Measurements from ENCODE around the gene GBP2.
"Not testable (repeated sequence)": the region's sequence is repeated elsewhere in the genome, so short reads cannot be mapped to it uniquely, and the experiment has no call there.

The GBP2 gene

GRCh38 chr1:89095737-89096136 is 30.2 kb downstream of the GBP2 start:
- Histone ChIP-seq H2AFZ (ENCODE audit: low read length, unreplicated experiment) (no peak overlapping the region), H3K27ac (ENCODE audit: low read depth, low read length) (no peak overlapping the region), H3K4me1 (ENCODE audit: control insufficient read depth, insufficient read depth, low read length, unreplicated experiment) (no peaks in the 10 kb centered on the region), H3K36me3 (ENCODE audit: insufficient read depth, low read length) (no peaks in the 10 kb centered on the region), H3K79me2 (ENCODE audit: control insufficient read depth, insufficient read depth, low read length, unreplicated experiment) (no peaks in the 10 kb centered on the region), H3K4me3 (ENCODE audit: low read depth, low read length) (no peak overlapping the region), H3K27me3 (ENCODE audit: insufficient read depth, low read length) (no peaks in the 10 kb centered on the region)

GRCh38 chr1:89089962-89090361 is 36.0 kb downstream of the GBP2 start:
- Histone ChIP-seq H3K4me3 (ENCODE audit: low read depth, low read length) (no peak overlapping the region), H3K27ac (ENCODE audit: low read depth, low read length) (no peak overlapping the region), H3K27me3 (ENCODE audit: insufficient read depth, low read length) (no peaks in the 10 kb centered on the region), H3K4me1 (ENCODE audit: control insufficient read depth, insufficient read depth, low read length, unreplicated experiment) (no peaks in the 10 kb centered on the region), H3K36me3 (ENCODE audit: insufficient read depth, low read length) (no peaks in the 10 kb centered on the region), H2AFZ (ENCODE audit: low read length, unreplicated experiment) (no peak overlapping the region), H3K79me2 (ENCODE audit: control insufficient read depth, insufficient read depth, low read length, unreplicated experiment) (no peaks in the 10 kb centered on the region)

GRCh38 chr1:89088572-89088971 is 37.3 kb downstream of the GBP2 start:
- H3K36me3 ChIP-seq (ENCODE audit: insufficient read depth, low read length): no peaks in the 10 kb centered on the region
- H3K27ac ChIP-seq (ENCODE audit: low read depth, low read length): no peak overlapping the region
- H3K4me1 ChIP-seq (ENCODE audit: control insufficient read depth, insufficient read depth, low read length, unreplicated experiment): no peaks in the 10 kb centered on the region
- no peak overlapping the region for H2AFZ ChIP-seq (ENCODE audit: low read length, unreplicated experiment)
- no peaks in the 10 kb centered on the region for H3K79me2 ChIP-seq (ENCODE audit: control insufficient read depth, insufficient read depth, low read length, unreplicated experiment)
- H3K4me3 ChIP-seq (ENCODE audit: low read depth, low read length): no peak overlapping the region
- H3K27me3 ChIP-seq (ENCODE audit: insufficient read depth, low read length): no peaks in the 10 kb centered on the region

- no peak overlapping the region for H2AFZ ChIP-seq (ENCODE audit: low read length, unreplicated experiment)
- H3K27ac ChIP-seq (ENCODE audit: low read depth, low read length): no peak overlapping the region
- H3K79me2 ChIP-seq (ENCODE audit: control insufficient read depth, insufficient read depth, low read length, unreplicated experiment): no peaks in the 10 kb centered on the region
- H3K4me3 ChIP-seq (ENCODE audit: low read depth, low read length): no peak overlapping the region
- H3K36me3 ChIP-seq (ENCODE audit: insufficient read depth, low read length): no peaks in the 10 kb centered on the region
- no peaks in the 10 kb centered on the region for H3K27me3 ChIP-seq (ENCODE audit: insufficient read depth, low read length)
- no peaks in the 10 kb centered on the region for H3K4me1 ChIP-seq (ENCODE audit: control insufficient read depth, insufficient read depth, low read length, unreplicated experiment)
Observed at GRCh38 chr1:89087241-89087640, 38.7 kb downstream of the GBP2 start.

- Histone ChIP-seq H3K27me3 (ENCODE audit: insufficient read depth, low read length) (no peaks in the 10 kb centered on the region), H3K4me1 (ENCODE audit: control insufficient read depth, insufficient read depth, low read length, unreplicated experiment) (no peaks in the 10 kb centered on the region), H2AFZ (ENCODE audit: low read length, unreplicated experiment) (no peak overlapping the region), H3K4me3 (ENCODE audit: low read depth, low read length) (no peak overlapping the region), H3K79me2 (ENCODE audit: control insufficient read depth, insufficient read depth, low read length, unreplicated experiment) (no peaks in the 10 kb centered on the region), H3K36me3 (ENCODE audit: insufficient read depth, low read length) (no peaks in the 10 kb centered on the region), H3K27ac (ENCODE audit: low read depth, low read length) (no peak overlapping the region)
Observed at GRCh38 chr1:89085781-89086180, 40.1 kb downstream of the GBP2 start.

GRCh38 chr1:89081005-89081404 is 44.9 kb downstream of the GBP2 start:
- Histone ChIP-seq H3K27me3 (ENCODE audit: insufficient read depth, low read length) (no peaks in the 10 kb centered on the region), H3K4me3 (ENCODE audit: low read depth, low read length) (no peak overlapping the region), H3K4me1 (ENCODE audit: control insufficient read depth, insufficient read depth, low read length, unreplicated experiment) (no peaks in the 10 kb centered on the region), H3K27ac (ENCODE audit: low read depth, low read length) (no peak overlapping the region), H2AFZ (ENCODE audit: low read length, unreplicated experiment) (no peak overlapping the region), H3K36me3 (ENCODE audit: insufficient read depth, low read length) (no peaks in the 10 kb centered on the region), H3K79me2 (ENCODE audit: control insufficient read depth, insufficient read depth, low read length, unreplicated experiment) (no peaks in the 10 kb centered on the region)

GRCh38 chr1:89080068-89080467 is 45.8 kb downstream of the GBP2 start:
- not testable (repeated sequence) for H3K27me3 ChIP-seq (ENCODE audit: insufficient read depth, low read length); H3K4me3 ChIP-seq (ENCODE audit: low read depth, low read length); H2AFZ ChIP-seq (ENCODE audit: low read length, unreplicated experiment); H3K27ac ChIP-seq (ENCODE audit: low read depth, low read length); H3K79me2 ChIP-seq (ENCODE audit: control insufficient read depth, insufficient read depth, low read length, unreplicated experiment); H3K4me1 ChIP-seq (ENCODE audit: control insufficient read depth, insufficient read depth, low read length, unreplicated experiment); H3K36me3 ChIP-seq (ENCODE audit: insufficient read depth, low read length)

GRCh38 chr1:89072466-89073065 is 53.3 kb downstream of the GBP2 start:
- H3K27ac ChIP-seq (ENCODE audit: low read depth, low read length); H2AFZ ChIP-seq (ENCODE audit: low read length, unreplicated experiment); H3K27me3 ChIP-seq (ENCODE audit: insufficient read depth, low read length); H3K79me2 ChIP-seq (ENCODE audit: control insufficient read depth, insufficient read depth, low read length, unreplicated experiment); H3K36me3 ChIP-seq (ENCODE audit: insufficient read depth, low read length); H3K4me3 ChIP-seq (ENCODE audit: low read depth, low read length); H3K4me1 ChIP-seq (ENCODE audit: control insufficient read depth, insufficient read depth, low read length, unreplicated experiment): not testable (repeated sequence)

- Histone ChIP-seq H3K27ac (ENCODE audit: low read depth, low read length) (no peak overlapping the region), H3K4me3 (ENCODE audit: low read depth, low read length) (peak overlapping the region; percentile 76), H2AFZ (ENCODE audit: low read length, unreplicated experiment) (peak overlapping the region; percentile 97), H3K27me3 (ENCODE audit: insufficient read depth, low read length) (no peaks in the 10 kb centered on the region), H3K36me3 (ENCODE audit: insufficient read depth, low read length) (no peaks in the 10 kb centered on the region), H3K4me1 (ENCODE audit: control insufficient read depth, insufficient read depth, low read length, unreplicated experiment) (peaks cover 10% of the 10 kb centered on the region), H3K79me2 (ENCODE audit: control insufficient read depth, insufficient read depth, low read length, unreplicated experiment) (no peaks in the 10 kb centered on the region)
Observed at GRCh38 chr1:89070509-89070908, 55.4 kb downstream of the GBP2 start.

- no peaks in the 10 kb centered on the region for H3K36me3 ChIP-seq (ENCODE audit: insufficient read depth, low read length)
- H3K27me3 ChIP-seq (ENCODE audit: insufficient read depth, low read length): no peaks in the 10 kb centered on the region
- H3K79me2 ChIP-seq (ENCODE audit: control insufficient read depth, insufficient read depth, low read length, unreplicated experiment): no peaks in the 10 kb centered on the region
- H3K27ac ChIP-seq (ENCODE audit: low read depth, low read length): no peak overlapping the region; the same call in 1 of the 2 replicates
- H3K4me1 ChIP-seq (ENCODE audit: control insufficient read depth, insufficient read depth, low read length, unreplicated experiment): peaks cover 11% of the 10 kb centered on the region
- H2AFZ ChIP-seq (ENCODE audit: low read length, unreplicated experiment): peak overlapping the region; percentile 97
- peak overlapping the region; percentile 76 for H3K4me3 ChIP-seq (ENCODE audit: low read depth, low read length)
Observed at GRCh38 chr1:89069951-89070350, 56.0 kb downstream of the GBP2 start.

GRCh38 chr1:89068291-89068690 is 57.6 kb downstream of the GBP2 start:
- H3K4me3 ChIP-seq (ENCODE audit: low read depth, low read length): no peak overlapping the region
- H3K27me3 ChIP-seq (ENCODE audit: insufficient read depth, low read length): no peaks in the 10 kb centered on the region
- H3K4me1 ChIP-seq (ENCODE audit: control insufficient read depth, insufficient read depth, low read length, unreplicated experiment): peaks cover 11% of the 10 kb centered on the region
- peaks cover 15% of the 10 kb centered on the region for H3K79me2 ChIP-seq (ENCODE audit: control insufficient read depth, insufficient read depth, low read length, unreplicated experiment)
- H3K36me3 ChIP-seq (ENCODE audit: insufficient read depth, low read length): no peaks in the 10 kb centered on the region
- H3K27ac ChIP-seq (ENCODE audit: low read depth, low read length): no peak overlapping the region
- peak overlapping the region; percentile 52 for H2AFZ ChIP-seq (ENCODE audit: low read length, unreplicated experiment)

Measured in ACC112 (cell line).